SH-SY5Y (cell line): Measurements from ENCODE around the gene DSCAM.

ENCODE experiments used
- GATA2 ChIP-seq: IDR thresholded peaks from 2 replicates; pipeline ENCODE4 v1.6.1; 2011; ENCODE audit warnings: mild to moderate bottlenecking, low read depth, low read length
- GATA3 ChIP-seq: IDR thresholded peaks from 2 replicates; pipeline ENCODE4 v1.6.1; 2011; ENCODE audit warnings: low read depth, mild to moderate bottlenecking, low read length, moderate library complexity

DNA sequence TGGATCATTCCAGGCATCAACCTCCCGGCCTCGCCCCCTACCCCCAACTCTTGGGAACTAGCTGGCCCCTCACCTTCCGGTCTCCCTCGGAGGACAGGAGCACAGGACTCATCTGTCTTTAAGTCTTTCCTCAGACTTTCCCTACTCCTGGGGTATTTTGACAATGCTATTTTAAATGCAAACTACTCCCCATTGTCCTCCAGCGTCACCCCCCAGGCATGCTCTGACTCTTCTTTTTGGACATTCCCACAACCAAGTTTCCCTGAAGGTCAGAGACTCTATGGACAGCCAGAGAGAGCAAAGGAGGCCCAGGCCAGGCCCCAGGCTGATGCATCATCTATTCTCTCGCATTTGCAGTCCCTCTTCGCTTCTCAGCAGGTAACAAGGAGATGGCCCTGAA lies 555.4 kb downstream of the DSCAM start:
- no peak for TF ChIP-seq GATA3
- no peak for TF ChIP-seq GATA2
